ENCODE results near the gene PPIP5K2.
"Not testable (repeated sequence)": the region's sequence is repeated elsewhere in the genome, so short reads cannot be mapped to it uniquely, and the experiment has no call there.

Gene PPIP5K2

GRCh38 chr5:103205991-103206700, 86.0 kb downstream of the PPIP5K2 start:
- no peak for DNase-seq (ENCODE audit: low read depth in 1 of 2, low spot score in 1 of 2)

- DNase-seq (ENCODE audit: low read depth in 1 of 2, low spot score in 1 of 2), result no peak
Observed at GRCh38 chr5:103207011-103207410, 86.9 kb downstream of the PPIP5K2 start.

GRCh38 chr5:103207653-103208052, 87.6 kb downstream of the PPIP5K2 start:
- DNase-seq (ENCODE audit: low read depth in 1 of 2, low spot score in 1 of 2), result no peak

- DNase-seq (ENCODE audit: low read depth in 1 of 2, low spot score in 1 of 2), result no peak
Observed at GRCh38 chr5:103208460-103208859, 88.4 kb downstream of the PPIP5K2 start.

GRCh38 chr5:103209065-103209464, 89.0 kb downstream of the PPIP5K2 start:
- no peak for DNase-seq (ENCODE audit: low read depth in 1 of 2, low spot score in 1 of 2)

- no peak for DNase-seq (ENCODE audit: low read depth in 1 of 2, low spot score in 1 of 2)
Observed at GRCh38 chr5:103210952-103211351, 90.9 kb downstream of the PPIP5K2 start.

GRCh38 chr5:103211576-103212561, 91.8 kb downstream of the PPIP5K2 start:
- DNase-seq (ENCODE audit: low read depth in 1 of 2, low spot score in 1 of 2), result no peak

- DNase-seq (ENCODE audit: low read depth in 1 of 2, low spot score in 1 of 2), result no peak
Observed at GRCh38 chr5:103216137-103216536, 96.0 kb downstream of the PPIP5K2 start.

- DNase-seq (ENCODE audit: low read depth in 1 of 2, low spot score in 1 of 2), result no peak
Observed at GRCh38 chr5:103216697-103217096, 96.6 kb downstream of the PPIP5K2 start.

- DNase-seq (ENCODE audit: low read depth in 1 of 2, low spot score in 1 of 2), result no peak
Observed at GRCh38 chr5:103217101-103217500, 97.0 kb downstream of the PPIP5K2 start.

- no peak for DNase-seq (ENCODE audit: low read depth in 1 of 2, low spot score in 1 of 2)
Observed at GRCh38 chr5:103218164-103218563, 98.1 kb downstream of the PPIP5K2 start.

GRCh38 chr5:103219074-103219473, 99.0 kb downstream of the PPIP5K2 start:
- not testable (repeated sequence) for DNase-seq (ENCODE audit: low read depth in 1 of 2, low spot score in 1 of 2)

- DNase-seq (ENCODE audit: low read depth in 1 of 2, low spot score in 1 of 2), result no peak
Observed at GRCh38 chr5:103223031-103223955, 103.2 kb downstream of the PPIP5K2 start.

GRCh38 chr5:103224118-103224893, 104.2 kb downstream of the PPIP5K2 start:
- DNase-seq (ENCODE audit: low read depth in 1 of 2, low spot score in 1 of 2), result no peak

GRCh38 chr5:103224894-103225246, 104.8 kb downstream of the PPIP5K2 start:
- no peak for DNase-seq (ENCODE audit: low read depth in 1 of 2, low spot score in 1 of 2)

- no peak for DNase-seq (ENCODE audit: low read depth in 1 of 2, low spot score in 1 of 2)
Observed at GRCh38 chr5:103228061-103228460, 108.0 kb downstream of the PPIP5K2 start.

GRCh38 chr5:103228588-103228987, 108.5 kb downstream of the PPIP5K2 start:
- no peak for DNase-seq (ENCODE audit: low read depth in 1 of 2, low spot score in 1 of 2)

- DNase-seq (ENCODE audit: low read depth in 1 of 2, low spot score in 1 of 2), result no peak
Observed at GRCh38 chr5:103232393-103232999, 112.4 kb downstream of the PPIP5K2 start.

GRCh38 chr5:103234239-103234975, 114.3 kb downstream of the PPIP5K2 start:
- no peak for DNase-seq (ENCODE audit: low read depth in 1 of 2, low spot score in 1 of 2)
